ENCODE data around the gene ATP6V0C.
A peak's percentile ranks its signal among the peaks of the same experiment; 100 is the strongest.

Gene ATP6V0C

GRCh38 chr16:2516391-2517240 lies 2.9 kb downstream of the ATP6V0C start:
- no peaks in the 10 kb centered on the region for H3K27me3 ChIP-seq (ENCODE audit: low read depth, low read length)
- H3K4me3 ChIP-seq (ENCODE audit: low read depth in 1 of 2, low read length in 2 of 2) = peak overlapping the region; percentile 14 to 93
- no peaks in the 10 kb centered on the region for H3K9me3 ChIP-seq (ENCODE audit: control insufficient read depth in 1 of 2, low read length in 2 of 2)
- peak overlapping the region; percentile 90 for H3K27ac ChIP-seq (ENCODE audit: low read length)
- H3K4me1 ChIP-seq (ENCODE audit: control insufficient read depth in 1 of 2, insufficient read depth in 2 of 2, low read length in 2 of 2) = peaks cover 31 to 71% of the 10 kb centered on the region in 2 donors
- no peaks in the 10 kb centered on the region for H3K36me3 ChIP-seq (ENCODE audit: control insufficient read depth in 1 of 2, insufficient read depth in 2 of 2, low read length in 2 of 2)

- peaks cover 31 to 63% of the 10 kb centered on the region in 2 donors for H3K4me1 ChIP-seq (ENCODE audit: control insufficient read depth in 1 of 2, insufficient read depth in 2 of 2, low read length in 2 of 2)
- peak overlapping the region; percentile 21 for H3K27ac ChIP-seq (ENCODE audit: low read length)
- H3K9me3 ChIP-seq (ENCODE audit: control insufficient read depth in 1 of 2, low read length in 2 of 2) = no peaks in the 10 kb centered on the region
- no peaks in the 10 kb centered on the region for H3K27me3 ChIP-seq (ENCODE audit: low read depth, low read length)
- H3K36me3 ChIP-seq (ENCODE audit: control insufficient read depth in 1 of 2, insufficient read depth in 2 of 2, low read length in 2 of 2) = peaks cover 0 to 1% of the 10 kb centered on the region in 2 donors
- H3K4me3 ChIP-seq (ENCODE audit: low read depth in 1 of 2, low read length in 2 of 2) = peak overlapping the region in 1 of 2 donors; percentile 77
These were observed 4.3 kb downstream of the ATP6V0C start for GRCh38 chr16:2517954-2518605.

GRCh38 chr16:2518823-2519710 lies 5.3 kb downstream of the ATP6V0C start:
- Histone ChIP-seq H3K36me3 (ENCODE audit: control insufficient read depth in 1 of 2, insufficient read depth in 2 of 2, low read length in 2 of 2) (peaks cover 0 to 11% of the 10 kb centered on the region in 2 donors), H3K9me3 (ENCODE audit: control insufficient read depth in 1 of 2, low read length in 2 of 2) (no peaks in the 10 kb centered on the region)

GRCh38 chr16:2519711-2520080 lies 5.9 kb downstream of the ATP6V0C start:
- Histone ChIP-seq H3K4me1 (ENCODE audit: control insufficient read depth in 1 of 2, insufficient read depth in 2 of 2, low read length in 2 of 2) (peaks cover 31 to 60% of the 10 kb centered on the region in 2 donors), H3K27me3 (ENCODE audit: low read depth, low read length) (no peaks in the 10 kb centered on the region), H3K9me3 (ENCODE audit: control insufficient read depth in 1 of 2, low read length in 2 of 2) (no peaks in the 10 kb centered on the region), H3K4me3 (ENCODE audit: low read depth in 1 of 2, low read length in 2 of 2) (peak overlapping the region in 1 of 2 donors; percentile 77), H3K36me3 (ENCODE audit: control insufficient read depth in 1 of 2, insufficient read depth in 2 of 2, low read length in 2 of 2) (peaks cover 0 to 17% of the 10 kb centered on the region in 2 donors), H3K27ac (ENCODE audit: low read length) (peak overlapping the region; percentile 23)

More at GRCh38 chr16:2518823-2519710, 5.3 kb downstream of the ATP6V0C start:
- H3K27me3 ChIP-seq (ENCODE audit: low read depth, low read length) = no peaks in the 10 kb centered on the region
- H3K4me1 ChIP-seq (ENCODE audit: control insufficient read depth in 1 of 2, insufficient read depth in 2 of 2, low read length in 2 of 2) = peaks cover 31 to 60% of the 10 kb centered on the region in 2 donors
- H3K4me3 ChIP-seq (ENCODE audit: low read depth in 1 of 2, low read length in 2 of 2) = peak overlapping the region in 1 of 2 donors; percentile 77
- H3K27ac ChIP-seq (ENCODE audit: low read length) = peak overlapping the region; percentile 23

GRCh38 chr16:2520097-2520783 lies 6.5 kb downstream of the ATP6V0C start, which contains the start of gene AMDHD2:
Gene AMDHD2 (plus strand): TSS chr16:2520371. CDS start chr16:2520459, 88 bp downstream.
- Histone ChIP-seq H3K4me3 (ENCODE audit: low read depth in 1 of 2, low read length in 2 of 2) (peak within 1 kb of the TSS; percentile 46 to 77), H3K9me3 (ENCODE audit: control insufficient read depth in 1 of 2, low read length in 2 of 2) (no peaks in the 10 kb centered on the region), H3K36me3 (ENCODE audit: control insufficient read depth in 1 of 2, insufficient read depth in 2 of 2, low read length in 2 of 2) (peaks cover 0 to 19% of the 10 kb centered on the region in 2 donors), H3K4me1 (ENCODE audit: control insufficient read depth in 1 of 2, insufficient read depth in 2 of 2, low read length in 2 of 2) (peaks cover 30 to 55% of the 10 kb centered on the region in 2 donors), H3K27me3 (ENCODE audit: low read depth, low read length) (no peaks in the 10 kb centered on the region), H3K27ac (ENCODE audit: low read length) (peak within 1 kb of the TSS; percentile 23)

- H3K27me3 ChIP-seq (ENCODE audit: low read depth, low read length) = no peaks in the 10 kb centered on the region
- H3K36me3 ChIP-seq (ENCODE audit: control insufficient read depth in 1 of 2, insufficient read depth in 2 of 2, low read length in 2 of 2) = peaks cover 0 to 22% of the 10 kb centered on the region in 2 donors
- H3K4me1 ChIP-seq (ENCODE audit: control insufficient read depth in 1 of 2, insufficient read depth in 2 of 2, low read length in 2 of 2) = peaks cover 23 to 48% of the 10 kb centered on the region in 2 donors
- H3K27ac ChIP-seq (ENCODE audit: low read length) = no peak overlapping the region
- H3K4me3 ChIP-seq (ENCODE audit: low read depth in 1 of 2, low read length in 2 of 2) = peak overlapping the region; percentile 46 to 77
- no peaks in the 10 kb centered on the region for H3K9me3 ChIP-seq (ENCODE audit: control insufficient read depth in 1 of 2, low read length in 2 of 2)
These were observed 7.2 kb downstream of the ATP6V0C start for GRCh38 chr16:2520784-2521531.

- peaks cover 5 to 40% of the 10 kb centered on the region in 2 donors for H3K36me3 ChIP-seq (ENCODE audit: control insufficient read depth in 1 of 2, insufficient read depth in 2 of 2, low read length in 2 of 2)
These were observed 10.1 kb downstream of the ATP6V0C start for GRCh38 chr16:2523801-2524231.

GRCh38 chr16:2524339-2524938 lies 10.7 kb downstream of the ATP6V0C start:
- Histone ChIP-seq H3K27ac (ENCODE audit: low read length) (peak overlapping the region; percentile 14), H3K9me3 (ENCODE audit: control insufficient read depth in 1 of 2, low read length in 2 of 2) (no peaks in the 10 kb centered on the region), H3K36me3 (ENCODE audit: control insufficient read depth in 1 of 2, insufficient read depth in 2 of 2, low read length in 2 of 2) (peaks cover 6 to 45% of the 10 kb centered on the region in 2 donors), H3K4me1 (ENCODE audit: control insufficient read depth in 1 of 2, insufficient read depth in 2 of 2, low read length in 2 of 2) (peaks cover 2 to 14% of the 10 kb centered on the region in 2 donors), H3K27me3 (ENCODE audit: low read depth, low read length) (no peaks in the 10 kb centered on the region), H3K4me3 (ENCODE audit: low read depth in 1 of 2, low read length in 2 of 2) (no peak overlapping the region)

More at GRCh38 chr16:2523801-2524231, 10.1 kb downstream of the ATP6V0C start:
- no peaks in the 10 kb centered on the region for H3K27me3 ChIP-seq (ENCODE audit: low read depth, low read length)
- H3K4me3 ChIP-seq (ENCODE audit: low read depth in 1 of 2, low read length in 2 of 2) = no peak overlapping the region
- H3K9me3 ChIP-seq (ENCODE audit: control insufficient read depth in 1 of 2, low read length in 2 of 2) = no peaks in the 10 kb centered on the region
- H3K4me1 ChIP-seq (ENCODE audit: control insufficient read depth in 1 of 2, insufficient read depth in 2 of 2, low read length in 2 of 2) = peaks cover 6 to 20% of the 10 kb centered on the region in 2 donors
- no peak overlapping the region for H3K27ac ChIP-seq (ENCODE audit: low read length)

- H3K27me3 ChIP-seq (ENCODE audit: low read depth, low read length) = no peaks in the 10 kb centered on the region
- H3K4me3 ChIP-seq (ENCODE audit: low read depth in 1 of 2, low read length in 2 of 2) = no peak overlapping the region
- no peaks in the 10 kb centered on the region for H3K9me3 ChIP-seq (ENCODE audit: control insufficient read depth in 1 of 2, low read length in 2 of 2)
- peaks cover 6 to 56% of the 10 kb centered on the region in 2 donors for H3K36me3 ChIP-seq (ENCODE audit: control insufficient read depth in 1 of 2, insufficient read depth in 2 of 2, low read length in 2 of 2)
- no peak overlapping the region for H3K27ac ChIP-seq (ENCODE audit: low read length)
- H3K4me1 ChIP-seq (ENCODE audit: control insufficient read depth in 1 of 2, insufficient read depth in 2 of 2, low read length in 2 of 2) = peaks cover 2 to 7% of the 10 kb centered on the region in 2 donors
These were observed 12.4 kb downstream of the ATP6V0C start for GRCh38 chr16:2526135-2526534.
